ENCODE measurements around the gene AGGF1. TPM values are rescaled to one million over a fixed set of nuclear protein-coding genes. Genes with fewer than 3 reads are reported as not detected.

AGGF1 gene
- total and polyA plus RNA-seq, 2 donors from 2014 or later, result 10.5 to 23.0 TPM

GRCh38 chr5:76999451-76999850, 30.8 kb upstream of the AGGF1 start:
- no peaks in the 10 kb centered on the region for H3K9me3 ChIP-seq (ENCODE audit: control insufficient read depth in 2 of 3, insufficient read depth in 1 of 3, low read length in 3 of 3)
- H3K4me1 ChIP-seq (ENCODE audit: control insufficient read depth in 2 of 3, insufficient read depth in 2 of 3, low read depth in 1 of 3, low read length in 3 of 3), result no peaks in the 10 kb centered on the region
- no peaks in the 10 kb centered on the region for H3K27me3 ChIP-seq (ENCODE audit: control insufficient read depth, insufficient read depth, low read length)
- no peak overlapping the region for H3K9ac ChIP-seq (ENCODE audit: low read length in 3 of 3)
- intact Hi-C loops (cut with DNase I), result no loop called here
- no peak overlapping the region for H3K27ac ChIP-seq (ENCODE audit: low read depth in 2 of 2, low read length in 2 of 2)
- H3K4me3 ChIP-seq (ENCODE audit: low read length in 3 of 3), result no peak overlapping the region
- DNase-seq (no peak), FAIRE-seq (no peak)
- no peaks in the 10 kb centered on the region for H3K36me3 ChIP-seq (ENCODE audit: control insufficient read depth in 2 of 3, insufficient read depth in 3 of 3, low read length in 3 of 3)
- no peak for TF ChIP-seq CTCF (IDR thresholded peaks at IDR 0.05; ENCODE audit: borderline replicate concordance, extremely low read depth, insufficient read depth)

GRCh38 chr5:77003246-77003645, 27.0 kb upstream of the AGGF1 start:
- intact Hi-C loops (cut with DNase I), result no loop called here
- no peaks in the 10 kb centered on the region for H3K36me3 ChIP-seq (ENCODE audit: control insufficient read depth in 2 of 3, insufficient read depth in 3 of 3, low read length in 3 of 3)
- no peaks in the 10 kb centered on the region for H3K4me1 ChIP-seq (ENCODE audit: control insufficient read depth in 2 of 3, insufficient read depth in 2 of 3, low read depth in 1 of 3, low read length in 3 of 3)
- H3K27me3 ChIP-seq (ENCODE audit: control insufficient read depth, insufficient read depth, low read length), result no peaks in the 10 kb centered on the region
- DNase-seq (no peak), FAIRE-seq (no peak)
- no peaks in the 10 kb centered on the region for H3K9me3 ChIP-seq (ENCODE audit: control insufficient read depth in 2 of 3, insufficient read depth in 1 of 3, low read length in 3 of 3)
- no peak overlapping the region for H3K9ac ChIP-seq (ENCODE audit: low read length in 3 of 3)
- no peak for TF ChIP-seq CTCF (IDR thresholded peaks at IDR 0.05; ENCODE audit: borderline replicate concordance, extremely low read depth, insufficient read depth)
- no peak overlapping the region for H3K4me3 ChIP-seq (ENCODE audit: low read length in 3 of 3)
- no peak overlapping the region for H3K27ac ChIP-seq (ENCODE audit: low read depth in 2 of 2, low read length in 2 of 2)

GRCh38 chr5:77006124-77006523, 24.1 kb upstream of the AGGF1 start:
- Histone ChIP-seq H3K27me3 (ENCODE audit: control insufficient read depth, insufficient read depth, low read length) (no peaks in the 10 kb centered on the region), H3K4me1 (ENCODE audit: control insufficient read depth in 2 of 3, insufficient read depth in 2 of 3, low read depth in 1 of 3, low read length in 3 of 3) (no peaks in the 10 kb centered on the region), H3K9ac (ENCODE audit: low read length in 3 of 3) (no peak overlapping the region), H3K36me3 (ENCODE audit: control insufficient read depth in 2 of 3, insufficient read depth in 3 of 3, low read length in 3 of 3) (no peaks in the 10 kb centered on the region), H3K4me3 (ENCODE audit: low read length in 3 of 3) (no peak overlapping the region), H3K9me3 (ENCODE audit: control insufficient read depth in 2 of 3, insufficient read depth in 1 of 3, low read length in 3 of 3) (no peaks in the 10 kb centered on the region), H3K27ac (ENCODE audit: low read depth in 2 of 2, low read length in 2 of 2) (no peak overlapping the region)
- intact Hi-C loops (cut with DNase I), result no loop called here
- no peak for TF ChIP-seq CTCF (IDR thresholded peaks at IDR 0.05; ENCODE audit: borderline replicate concordance, extremely low read depth, insufficient read depth)
- FAIRE-seq, result no peak
- DNase-seq, result no peak

GRCh38 chr5:77008413-77008812, 21.8 kb upstream of the AGGF1 start:
- Histone ChIP-seq H3K9ac (ENCODE audit: low read length in 3 of 3) (no peak overlapping the region), H3K27me3 (ENCODE audit: control insufficient read depth, insufficient read depth, low read length) (no peaks in the 10 kb centered on the region), H3K4me3 (ENCODE audit: low read length in 3 of 3) (no peak overlapping the region), H3K27ac (ENCODE audit: low read depth in 2 of 2, low read length in 2 of 2) (no peak overlapping the region), H3K36me3 (ENCODE audit: control insufficient read depth in 2 of 3, insufficient read depth in 3 of 3, low read length in 3 of 3) (no peaks in the 10 kb centered on the region), H3K9me3 (ENCODE audit: control insufficient read depth in 2 of 3, insufficient read depth in 1 of 3, low read length in 3 of 3) (no peaks in the 10 kb centered on the region), H3K4me1 (ENCODE audit: control insufficient read depth in 2 of 3, insufficient read depth in 2 of 3, low read depth in 1 of 3, low read length in 3 of 3) (no peaks in the 10 kb centered on the region)
- no peak for TF ChIP-seq CTCF (IDR thresholded peaks at IDR 0.05; ENCODE audit: borderline replicate concordance, extremely low read depth, insufficient read depth)
- DNase-seq, result no peak
- intact Hi-C loops (cut with DNase I), result no loop called here
- no peak for FAIRE-seq

Measured in kidney (tissue), 14 donors.